C4-2B (cell line): ENCODE results near the gene CELSR1.

ENCODE experiments used
- ZFX ChIP-seq: fragments of 450-650 bp; IDR thresholded peaks from 2 replicates; pipeline ENCODE4 v1.6.1; 2017
- TF ChIP-seq, protein P1 (sequence below): fragments of 450-650 bp; conservative IDR thresholded peaks from 2 replicates; pipeline ENCODE4 v1.5.1; 2017; ENCODE audit warnings: mild to moderate bottlenecking

- TF ChIP-seq, protein P1, sequence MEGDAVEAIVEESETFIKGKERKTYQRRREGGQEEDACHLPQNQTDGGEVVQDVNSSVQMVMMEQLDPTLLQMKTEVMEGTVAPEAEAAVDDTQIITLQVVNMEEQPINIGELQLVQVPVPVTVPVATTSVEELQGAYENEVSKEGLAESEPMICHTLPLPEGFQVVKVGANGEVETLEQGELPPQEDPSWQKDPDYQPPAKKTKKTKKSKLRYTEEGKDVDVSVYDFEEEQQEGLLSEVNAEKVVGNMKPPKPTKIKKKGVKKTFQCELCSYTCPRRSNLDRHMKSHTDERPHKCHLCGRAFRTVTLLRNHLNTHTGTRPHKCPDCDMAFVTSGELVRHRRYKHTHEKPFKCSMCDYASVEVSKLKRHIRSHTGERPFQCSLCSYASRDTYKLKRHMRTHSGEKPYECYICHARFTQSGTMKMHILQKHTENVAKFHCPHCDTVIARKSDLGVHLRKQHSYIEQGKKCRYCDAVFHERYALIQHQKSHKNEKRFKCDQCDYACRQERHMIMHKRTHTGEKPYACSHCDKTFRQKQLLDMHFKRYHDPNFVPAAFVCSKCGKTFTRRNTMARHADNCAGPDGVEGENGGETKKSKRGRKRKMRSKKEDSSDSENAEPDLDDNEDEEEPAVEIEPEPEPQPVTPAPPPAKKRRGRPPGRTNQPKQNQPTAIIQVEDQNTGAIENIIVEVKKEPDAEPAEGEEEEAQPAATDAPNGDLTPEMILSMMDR: no peak
- TF ChIP-seq ZFX: no peak
Measured at GRCh38 chr22:46467006-46467405, 70.4 kb downstream of the CELSR1 start.
